ENCODE measurements around the gene UBE2E2. TPM values are rescaled to one million over a fixed set of nuclear protein-coding genes. Genes with fewer than 3 reads are reported as not detected.

UBE2E2 gene
- total RNA-seq, 2 donors from 2014 or later, result 23.2 to 34.5 TPM

- TF ChIP-seq CTCF (conservative IDR thresholded peaks at IDR 0.05), result no peak
- Mint-ChIP-seq H3K9me3 (no peaks in the 10 kb centered on the region), H3K4me3 (no peak overlapping the region), H3K27ac (no peak overlapping the region), H3K27me3 (ENCODE audit: insufficient read depth) (no peaks in the 10 kb centered on the region), H3K4me1 (no peaks in the 10 kb centered on the region), H3K36me3 (ENCODE audit: low read depth) (no peaks in the 10 kb centered on the region)
- no peak overlapping the region for H3K9ac ChIP-seq (ENCODE audit: extremely low read depth, low read length, poor library complexity, severe bottlenecking)
- H3K9me3 ChIP-seq (ENCODE audit: control insufficient read depth, low read length), result no peaks in the 10 kb centered on the region
- no peak overlapping the region for H3K4me3 ChIP-seq (ENCODE audit: low read length)
- H3K36me3 ChIP-seq (ENCODE audit: control insufficient read depth, insufficient read depth, low read length), result no peaks in the 10 kb centered on the region
- DNase-seq, result no peak
- no peaks in the 10 kb centered on the region for H3K27me3 ChIP-seq (ENCODE audit: control insufficient read depth, insufficient read depth, low read length, poor library complexity, severe bottlenecking)
- H3K27ac ChIP-seq (ENCODE audit: low read depth, low read length), result no peak overlapping the region
- H3K4me1 ChIP-seq (ENCODE audit: control insufficient read depth, insufficient read depth, low read length), result no peaks in the 10 kb centered on the region
- 96 to 98% methylated on average over 4 to 5 of the region's 5 CpGs for WGBS, 2 experiments (ENCODE audit: insufficient coverage in 1 of 2, insufficient read length in 1 of 2)
Observed at GRCh38 chr3:23508464-23508863, 305.3 kb downstream of the UBE2E2 start.

GRCh38 chr3:23518441-23518840, 315.3 kb downstream of the UBE2E2 start:
- Histone ChIP-seq H3K27ac (ENCODE audit: low read depth, low read length) (no peak overlapping the region), H3K4me1 (ENCODE audit: control insufficient read depth, insufficient read depth, low read length) (peaks cover 9% of the 10 kb centered on the region), H3K27me3 (ENCODE audit: control insufficient read depth, insufficient read depth, low read length, poor library complexity, severe bottlenecking) (no peaks in the 10 kb centered on the region), H3K36me3 (ENCODE audit: control insufficient read depth, insufficient read depth, low read length) (no peaks in the 10 kb centered on the region), H3K9ac (ENCODE audit: extremely low read depth, low read length, poor library complexity, severe bottlenecking) (no peak overlapping the region), H3K4me3 (ENCODE audit: low read length) (no peak overlapping the region), H3K9me3 (ENCODE audit: control insufficient read depth, low read length) (no peaks in the 10 kb centered on the region)
- H3K36me3 Mint-ChIP-seq (ENCODE audit: low read depth), result no peaks in the 10 kb centered on the region
- H3K27ac Mint-ChIP-seq, result no peak overlapping the region
- H3K27me3 Mint-ChIP-seq (ENCODE audit: insufficient read depth), result no peaks in the 10 kb centered on the region
- no peaks in the 10 kb centered on the region for H3K9me3 Mint-ChIP-seq
- 48 to 60% methylated on average over 1 to 2 of the region's 2 CpGs for WGBS, 2 experiments (ENCODE audit: insufficient coverage in 1 of 2, insufficient read length in 1 of 2)
- no peak overlapping the region for H3K4me3 Mint-ChIP-seq
- peaks cover 19% of the 10 kb centered on the region for H3K4me1 Mint-ChIP-seq
- no peak for TF ChIP-seq CTCF (conservative IDR thresholded peaks at IDR 0.05)
- DNase-seq, result no peak

GRCh38 chr3:23519314-23520208, 316.4 kb downstream of the UBE2E2 start:
- TF ChIP-seq CTCF (conservative IDR thresholded peaks at IDR 0.05), result no peak
- Histone ChIP-seq H3K27ac (ENCODE audit: low read depth, low read length) (no peak overlapping the region), H3K4me1 (ENCODE audit: control insufficient read depth, insufficient read depth, low read length) (peaks cover 9% of the 10 kb centered on the region), H3K9me3 (ENCODE audit: control insufficient read depth, low read length) (no peaks in the 10 kb centered on the region), H3K36me3 (ENCODE audit: control insufficient read depth, insufficient read depth, low read length) (no peaks in the 10 kb centered on the region), H3K27me3 (ENCODE audit: control insufficient read depth, insufficient read depth, low read length, poor library complexity, severe bottlenecking) (no peaks in the 10 kb centered on the region), H3K9ac (ENCODE audit: extremely low read depth, low read length, poor library complexity, severe bottlenecking) (no peak overlapping the region), H3K4me3 (ENCODE audit: low read length) (no peak overlapping the region)
- 91 to 100% methylated on average over 2 to 4 of the region's 4 CpGs for WGBS, 2 experiments (ENCODE audit: insufficient coverage in 1 of 2, insufficient read length in 1 of 2)
- H3K27ac Mint-ChIP-seq, result no peak overlapping the region
- DNase-seq, result no peak
- H3K4me1 Mint-ChIP-seq, result peaks cover 19% of the 10 kb centered on the region
- H3K4me3 Mint-ChIP-seq, result no peak overlapping the region
- no peaks in the 10 kb centered on the region for H3K9me3 Mint-ChIP-seq
- H3K27me3 Mint-ChIP-seq (ENCODE audit: insufficient read depth), result no peaks in the 10 kb centered on the region
- no peaks in the 10 kb centered on the region for H3K36me3 Mint-ChIP-seq (ENCODE audit: low read depth)
